Measurements from ENCODE around the gene FN3K.

The FN3K gene

DNA sequence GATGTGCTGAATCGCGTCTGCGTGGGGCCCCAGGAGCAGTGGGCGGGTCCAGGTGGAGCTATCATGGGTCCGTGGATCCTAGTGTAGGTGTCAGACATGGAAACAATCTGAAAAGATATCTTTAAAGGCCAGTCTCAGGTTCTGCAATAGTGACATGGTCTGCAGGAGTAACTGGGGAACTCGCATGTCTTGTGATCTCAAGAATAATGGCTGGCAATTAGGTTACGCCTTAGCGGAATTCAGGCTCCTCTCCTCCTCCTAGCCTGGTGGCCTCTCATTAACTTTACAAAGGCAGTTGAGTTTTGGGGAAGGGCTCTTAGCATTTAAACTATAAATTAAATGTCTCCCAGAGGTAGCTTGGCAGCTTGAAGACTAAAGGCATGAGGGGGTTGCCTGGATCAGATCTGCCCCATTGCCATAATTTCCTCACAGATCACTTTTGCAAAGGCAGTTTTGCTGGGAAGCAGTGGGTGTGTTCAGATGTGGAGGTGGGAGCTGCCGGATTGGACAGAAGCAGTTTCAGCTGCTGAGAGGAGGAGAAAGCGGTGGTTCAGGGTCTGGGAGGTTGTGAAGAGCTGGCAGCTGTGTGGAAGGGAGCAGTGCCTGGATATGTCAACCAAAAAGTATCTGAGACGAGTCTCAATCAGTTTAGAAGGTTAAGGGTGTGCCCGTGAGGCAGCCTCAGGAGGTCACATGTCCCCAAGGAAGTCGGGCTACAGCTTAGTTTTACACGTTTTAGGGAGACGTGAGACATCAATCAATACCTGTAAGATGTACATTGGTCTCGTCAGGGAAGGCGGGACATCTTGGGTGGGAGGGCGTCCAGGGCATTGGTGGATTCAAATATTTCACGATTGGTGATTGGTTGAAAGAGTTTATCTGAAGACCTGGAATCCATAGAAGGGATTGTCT is 19.1 kb downstream of the FN3K start:
- Histone ChIP-seq H2AFZ (ENCODE audit: low read length) (no peak overlapping the region), H4K20me1 (ENCODE audit: insufficient read depth, low read length, poor library complexity, severe bottlenecking) (peaks cover 17% of the 10 kb centered on the region), H3K36me3 (ENCODE audit: insufficient read depth, low read length) (peaks cover 8% of the 10 kb centered on the region; the same call in 1 of the 2 replicates), H3K79me2 (ENCODE audit: insufficient read depth, low read length) (peaks cover 68% of the 10 kb centered on the region), H3K9me3 (ENCODE audit: insufficient read depth, low read depth, low read length) (no peaks in the 10 kb centered on the region), H3K4me2 (ENCODE audit: low read depth, low read length, poor library complexity, severe bottlenecking) (peak overlapping the region; percentile 99), H3K4me1 (ENCODE audit: insufficient read depth, low read length, poor library complexity, severe bottlenecking) (peaks cover 49% of the 10 kb centered on the region), H3K9ac (ENCODE audit: low read depth, low read length, poor library complexity, severe bottlenecking) (peak overlapping the region; percentile 81), H3F3A (ENCODE audit: low read depth) (peaks cover 5% of the 10 kb centered on the region; the same call in 1 of the 2 replicates), H3K27me3 (ENCODE audit: insufficient read depth, low read length, poor library complexity, severe bottlenecking) (no peaks in the 10 kb centered on the region), H3K9me2 (replicated peaks; ENCODE audit: low read depth, low read length) (no peaks in the 10 kb centered on the region), H3K4me3 (ENCODE audit: low read length, poor library complexity, severe bottlenecking) (peak overlapping the region; percentile 98)
- no peak for TF ChIP-seq CTCF (conservative IDR thresholded peaks at IDR 0.05; ENCODE audit: low read length)
- TF ChIP-seq EZH2phosphoT487 (IDR thresholded peaks at IDR 0.05; ENCODE audit: borderline replicate concordance) = no peak

DNA sequence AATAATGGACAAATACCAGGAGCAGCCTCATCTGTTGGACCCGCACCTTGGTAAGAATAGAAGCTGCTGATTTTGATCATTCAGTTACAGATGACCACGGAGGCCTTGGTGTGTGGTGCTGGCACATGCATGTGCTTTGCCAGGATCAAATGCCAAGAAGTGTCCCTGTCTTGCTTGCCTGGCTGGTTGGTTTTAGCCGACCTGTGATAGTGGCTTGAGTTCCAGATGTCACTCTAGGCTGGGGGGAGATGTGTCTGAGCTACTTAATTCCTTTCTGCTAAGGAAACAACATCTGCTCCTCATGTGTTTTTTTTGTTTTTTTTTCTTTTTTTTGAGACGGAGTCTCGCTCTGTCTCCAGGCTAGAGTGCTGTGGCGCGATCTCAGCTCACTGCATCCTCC is 20.8 kb downstream of the FN3K start:
- no peak overlapping the region for H2AFZ ChIP-seq (ENCODE audit: low read length)
- H3K9me2 ChIP-seq (replicated peaks; ENCODE audit: low read depth, low read length) = no peaks in the 10 kb centered on the region

DNA sequence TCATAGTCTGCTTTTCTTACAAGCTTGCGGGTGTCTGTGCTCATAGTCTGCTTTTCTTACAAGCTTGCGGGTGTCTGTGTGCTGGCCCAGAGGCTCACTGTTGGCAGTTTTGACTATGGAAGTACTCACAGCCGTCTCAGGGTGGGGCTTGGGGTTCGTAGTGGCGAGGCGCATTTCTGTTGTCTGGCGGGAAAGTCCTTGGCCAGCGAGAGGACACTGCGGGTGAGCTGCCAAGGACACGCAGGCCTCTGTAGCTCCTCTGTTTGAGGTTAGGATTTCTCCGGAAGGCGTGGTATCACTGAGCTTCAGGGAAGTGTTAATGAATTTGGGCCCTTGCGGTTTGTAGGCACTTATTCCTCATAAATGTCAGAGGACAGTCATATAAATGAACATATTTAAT is 30.0 kb downstream of the FN3K start:
- H3K4me1 ChIP-seq (ENCODE audit: insufficient read depth, low read length, poor library complexity, severe bottlenecking) = peaks cover under 1% of the 10 kb centered on the region
- TF ChIP-seq CTCF (conservative IDR thresholded peaks at IDR 0.05; ENCODE audit: low read length) (no peak), EZH2phosphoT487 (IDR thresholded peaks at IDR 0.05; ENCODE audit: borderline replicate concordance) (no peak)
- no peak overlapping the region for H3K4me2 ChIP-seq (ENCODE audit: low read depth, low read length, poor library complexity, severe bottlenecking)
- no peak overlapping the region for H3K4me3 ChIP-seq (ENCODE audit: low read length, poor library complexity, severe bottlenecking)
- H3K9me3 ChIP-seq (ENCODE audit: insufficient read depth, low read depth, low read length) = no peaks in the 10 kb centered on the region
- H4K20me1 ChIP-seq (ENCODE audit: insufficient read depth, low read length, poor library complexity, severe bottlenecking) = peaks cover 11% of the 10 kb centered on the region
- peaks cover 6% of the 10 kb centered on the region; the same call in 1 of the 2 replicates for H3F3A ChIP-seq (ENCODE audit: low read depth)
- H3K9ac ChIP-seq (ENCODE audit: low read depth, low read length, poor library complexity, severe bottlenecking) = no peak overlapping the region
- H2AFZ ChIP-seq (ENCODE audit: low read length) = no peak overlapping the region
- H3K79me2 ChIP-seq (ENCODE audit: insufficient read depth, low read length) = peaks cover 34% of the 10 kb centered on the region
- H3K9me2 ChIP-seq (replicated peaks; ENCODE audit: low read depth, low read length) = no peaks in the 10 kb centered on the region
- H3K36me3 ChIP-seq (ENCODE audit: insufficient read depth, low read length) = peaks cover 69% of the 10 kb centered on the region; the same call in 1 of the 2 replicates
- no peaks in the 10 kb centered on the region for H3K27me3 ChIP-seq (ENCODE audit: insufficient read depth, low read length, poor library complexity, severe bottlenecking)

More for the DNA sequence above, 20.8 kb downstream of the FN3K start:
- Histone ChIP-seq H3K4me2 (ENCODE audit: low read depth, low read length, poor library complexity, severe bottlenecking) (peak overlapping the region; percentile 99), H3K79me2 (ENCODE audit: insufficient read depth, low read length) (peaks cover 84% of the 10 kb centered on the region), H3K36me3 (ENCODE audit: insufficient read depth, low read length) (peaks cover 19% of the 10 kb centered on the region), H3K4me3 (ENCODE audit: low read length, poor library complexity, severe bottlenecking) (peak overlapping the region; percentile 98), H3K4me1 (ENCODE audit: insufficient read depth, low read length, poor library complexity, severe bottlenecking) (peaks cover 53% of the 10 kb centered on the region), H3K9ac (ENCODE audit: low read depth, low read length, poor library complexity, severe bottlenecking) (peak overlapping the region; percentile 81), H4K20me1 (ENCODE audit: insufficient read depth, low read length, poor library complexity, severe bottlenecking) (peaks cover 19% of the 10 kb centered on the region), H3K27me3 (ENCODE audit: insufficient read depth, low read length, poor library complexity, severe bottlenecking) (no peaks in the 10 kb centered on the region), H3K9me3 (ENCODE audit: insufficient read depth, low read depth, low read length) (no peaks in the 10 kb centered on the region), H3F3A (ENCODE audit: low read depth) (no peaks in the 10 kb centered on the region)
- TF ChIP-seq CTCF (conservative IDR thresholded peaks at IDR 0.05; ENCODE audit: low read length) (no peak), EZH2phosphoT487 (IDR thresholded peaks at IDR 0.05; ENCODE audit: borderline replicate concordance) (no peak)

Data from Loucy (cell line).